HFFc6 (cell line): ENCODE data around the gene CD58. TPM values are rescaled to one million over a fixed set of nuclear protein-coding genes. Genes with fewer than 3 reads are reported as not detected.
"Not testable (repeated sequence)": the region's sequence is repeated elsewhere in the genome, so short reads cannot be mapped to it uniquely, and the experiment has no call there.

Experiments
- DNase-seq: peaks from one replicate; pipeline ENCODE4 v3.0.0-alpha.2; 2018
- H3K27ac Mint-ChIP-seq: 2 replicates; pipeline ENCODE4 v1.8.0; 2020; ENCODE audit warnings: mild to moderate bottlenecking, mixed read lengths
- H3K27me3 Mint-ChIP-seq: 2 replicates; pipeline ENCODE4 v1.8.0; 2021; ENCODE audit warnings: mild to moderate bottlenecking, moderate library complexity, mixed read lengths; ENCODE audit not compliant: insufficient read depth
- H3K36me3 Mint-ChIP-seq: 2 replicates; pipeline ENCODE4 v1.8.0; 2021; ENCODE audit warnings: low read depth, mixed read lengths
- H3K4me1 Mint-ChIP-seq: 2 replicates; pipeline ENCODE4 v1.8.0; 2020; ENCODE audit warnings: low read depth, mixed read lengths
- H3K4me3 Mint-ChIP-seq: 2 replicates; pipeline ENCODE4 v1.8.0; 2020; ENCODE audit warnings: mild to moderate bottlenecking, moderate library complexity, mixed read lengths
- H3K9me3 Mint-ChIP-seq: 2 replicates; pipeline ENCODE4 v1.8.0; 2020; ENCODE audit warnings: mild to moderate bottlenecking, mixed read lengths
- CTCF ChIP-seq: fragments of 200-600 bp; sonication (generic); IDR thresholded peaks from 2 replicates; pipeline ENCODE4 v1.5.0; 2021; ENCODE audit warnings: antibody characterized with exemption, mild to moderate bottlenecking
- long read RNA-seq: library from polyadenylated mRNA; unstranded; transcript quantifications from one replicate; pipeline ENCODE4 v2.0.0, GENCODE V29; 2019
- total RNA-seq, 6 experiments: library from RNA; stranded (reverse); fragmentation: NEBNext Ultra II Directional; extraction: Animal tissue kit (Norgen Biotek cat#: 25700); gene quantifications; 2 replicates in 1 of 6; 3 replicates in 5 of 6; pipeline ENCODE4 v1.2.3, GENCODE V29; 2021

Gene CD58, protein sequence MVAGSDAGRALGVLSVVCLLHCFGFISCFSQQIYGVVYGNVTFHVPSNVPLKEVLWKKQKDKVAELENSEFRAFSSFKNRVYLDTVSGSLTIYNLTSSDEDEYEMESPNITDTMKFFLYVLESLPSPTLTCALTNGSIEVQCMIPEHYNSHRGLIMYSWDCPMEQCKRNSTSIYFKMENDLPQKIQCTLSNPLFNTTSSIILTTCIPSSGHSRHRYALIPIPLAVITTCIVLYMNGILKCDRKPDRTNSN
- total RNA-seq = 1 to 10 TPM; 6.6 to 9.5 (median 8.5) TPM
- long read RNA-seq, transcript CD58-202 (6 exons, 1,098 nt) = major isoform, 10 of 19 reads
- long read RNA-seq, transcript CD58-201 (4 exons, 892 nt) = minor isoform, 7 of 19 reads
- long read RNA-seq, partial matches to known transcripts = 0 of 19 reads
- long read RNA-seq, other reads (novel, unspliced or antisense) = 1 of 19 reads

GRCh38 chr1:116570358-116571214 is at the start of gene CD58:
Gene CD58, minus strand, starts transcription at chr1:116571026. Its CDS starts 54 bp downstream, at chr1:116570972.
- peaks cover 9% of the 10 kb centered on the region for H3K27me3 Mint-ChIP-seq
- no peaks in the 10 kb centered on the region for H3K9me3 Mint-ChIP-seq
- peak; percentile 82 for TF ChIP-seq CTCF
- H3K36me3 Mint-ChIP-seq = no peaks in the 10 kb centered on the region; the same call in 1 of the 2 replicates
- peak within 1 kb of the TSS; percentile 84 for H3K27ac Mint-ChIP-seq
- H3K4me1 Mint-ChIP-seq = peaks cover 67% of the 10 kb centered on the region
- DNase-seq = peak; percentile 69
- H3K4me3 Mint-ChIP-seq = peak within 1 kb of the TSS; percentile 87

- H3K27me3 Mint-ChIP-seq = peaks cover 21% of the 10 kb centered on the region
- DNase-seq, H3K36me3 Mint-ChIP-seq, H3K27ac Mint-ChIP-seq, H3K4me1 Mint-ChIP-seq, H3K4me3 Mint-ChIP-seq, H3K9me3 Mint-ChIP-seq: not testable (repeated sequence)
These were observed 49.6 kb upstream of the CD58 start for GRCh38 chr1:116620392-116620791.

DNA sequence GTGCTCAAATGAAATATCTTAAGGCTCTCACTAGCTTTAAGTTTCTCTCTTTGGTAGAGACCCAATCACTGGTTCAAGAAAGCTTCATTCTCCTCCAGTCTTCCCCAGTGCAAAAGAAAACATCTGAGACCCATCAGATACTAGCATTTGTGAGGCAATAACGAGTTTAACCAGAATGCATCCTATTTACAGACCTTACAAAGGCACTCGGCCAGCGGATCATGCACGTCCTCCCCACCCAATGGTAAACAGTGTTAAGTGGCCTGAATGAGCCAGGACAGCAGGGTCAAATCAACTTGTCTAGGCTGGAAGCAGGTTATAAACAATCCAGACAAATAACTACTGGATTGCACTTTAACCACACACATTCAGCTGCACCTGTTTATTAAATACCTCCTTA is 48.3 kb upstream of the CD58 start:
- DNase-seq, H3K9me3 Mint-ChIP-seq, H3K27ac Mint-ChIP-seq, H3K36me3 Mint-ChIP-seq, H3K4me1 Mint-ChIP-seq, H3K4me3 Mint-ChIP-seq: not testable (repeated sequence)
- H3K27me3 Mint-ChIP-seq = peaks cover 16% of the 10 kb centered on the region

DNA sequence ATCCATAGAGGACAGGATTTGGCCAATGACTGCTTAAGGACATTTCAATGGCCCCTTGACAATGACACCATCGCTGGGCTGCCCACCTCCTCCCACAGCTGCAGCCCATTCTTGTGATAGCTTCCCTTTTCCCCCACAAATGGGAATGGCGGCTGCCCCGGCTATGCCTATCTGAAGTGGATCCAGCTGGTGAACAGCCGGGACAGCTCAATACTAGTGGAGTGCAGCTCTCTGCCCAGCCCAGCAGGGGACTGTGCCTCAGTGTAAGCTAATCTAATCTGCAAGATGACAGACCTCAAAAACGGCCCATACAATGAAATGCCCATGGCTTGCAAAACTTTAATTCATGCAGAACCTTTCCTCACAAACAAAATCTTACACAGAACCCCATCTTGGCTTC is 47.0 kb upstream of the CD58 start:
- not testable (repeated sequence) for H3K4me1 Mint-ChIP-seq, H3K4me3 Mint-ChIP-seq, H3K27ac Mint-ChIP-seq, H3K36me3 Mint-ChIP-seq, H3K9me3 Mint-ChIP-seq, DNase-seq
- peaks cover 16% of the 10 kb centered on the region for H3K27me3 Mint-ChIP-seq

DNA sequence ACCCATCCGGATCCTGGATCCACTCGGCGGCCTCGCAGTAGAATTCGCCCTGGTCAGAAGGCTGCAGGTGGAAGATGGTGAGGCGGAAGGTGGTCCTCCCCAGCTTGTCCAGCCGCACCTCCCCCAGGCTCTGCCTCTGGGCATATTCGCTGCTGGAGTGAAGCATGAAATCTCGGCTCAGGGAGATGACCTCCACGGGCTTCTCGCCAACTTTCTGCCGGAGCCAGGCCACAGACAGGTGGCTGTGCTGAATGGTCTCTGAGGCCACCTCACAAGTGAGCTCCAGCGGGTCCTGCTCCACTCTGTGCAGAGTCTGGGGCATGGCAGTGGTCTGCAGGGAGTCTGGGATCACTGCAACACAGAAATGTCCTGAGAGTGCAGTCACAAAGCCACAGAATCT is 43.0 kb upstream of the CD58 start:
- not testable (repeated sequence) for H3K4me1 Mint-ChIP-seq, H3K27ac Mint-ChIP-seq, H3K9me3 Mint-ChIP-seq, DNase-seq, H3K4me3 Mint-ChIP-seq, H3K36me3 Mint-ChIP-seq
- peaks cover 19% of the 10 kb centered on the region for H3K27me3 Mint-ChIP-seq

GRCh38 chr1:116609801-116610371 is 39.1 kb upstream of the CD58 start:
- not testable (repeated sequence) for H3K4me1 Mint-ChIP-seq, H3K4me3 Mint-ChIP-seq, H3K27ac Mint-ChIP-seq, DNase-seq, H3K36me3 Mint-ChIP-seq, H3K9me3 Mint-ChIP-seq
- H3K27me3 Mint-ChIP-seq = peaks cover 21% of the 10 kb centered on the region

- H3K4me1 Mint-ChIP-seq = not testable (repeated sequence)
These were observed 38.0 kb upstream of the CD58 start for GRCh38 chr1:116608841-116609240.

DNA sequence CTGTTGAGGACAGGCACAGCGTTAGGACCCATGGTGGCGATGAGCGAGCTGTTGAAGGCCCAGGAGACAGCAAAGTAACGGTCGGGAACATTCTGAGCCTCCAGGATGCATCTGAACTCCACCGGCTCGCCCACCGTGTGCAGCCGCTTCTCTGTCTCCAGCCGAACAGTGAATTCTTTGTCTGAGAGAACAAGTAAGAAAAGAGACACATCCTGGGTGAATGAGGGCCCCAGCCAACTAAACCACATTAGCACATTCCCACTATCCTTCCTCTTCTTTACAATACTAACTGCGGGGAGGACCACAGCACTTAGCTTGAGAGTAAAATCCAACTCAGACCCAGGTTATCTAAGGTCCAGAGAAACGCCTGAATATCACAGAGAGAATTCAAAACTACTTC is 37.3 kb upstream of the CD58 start:
- H3K27ac Mint-ChIP-seq, H3K36me3 Mint-ChIP-seq, H3K4me1 Mint-ChIP-seq, DNase-seq, H3K4me3 Mint-ChIP-seq, H3K9me3 Mint-ChIP-seq: not testable (repeated sequence)
- H3K27me3 Mint-ChIP-seq = peaks cover 28% of the 10 kb centered on the region

More at GRCh38 chr1:116608841-116609240, 38.0 kb upstream of the CD58 start:
- H3K27ac Mint-ChIP-seq, H3K9me3 Mint-ChIP-seq, DNase-seq, H3K4me3 Mint-ChIP-seq, H3K36me3 Mint-ChIP-seq: not testable (repeated sequence)
- peaks cover 23% of the 10 kb centered on the region for H3K27me3 Mint-ChIP-seq

DNA sequence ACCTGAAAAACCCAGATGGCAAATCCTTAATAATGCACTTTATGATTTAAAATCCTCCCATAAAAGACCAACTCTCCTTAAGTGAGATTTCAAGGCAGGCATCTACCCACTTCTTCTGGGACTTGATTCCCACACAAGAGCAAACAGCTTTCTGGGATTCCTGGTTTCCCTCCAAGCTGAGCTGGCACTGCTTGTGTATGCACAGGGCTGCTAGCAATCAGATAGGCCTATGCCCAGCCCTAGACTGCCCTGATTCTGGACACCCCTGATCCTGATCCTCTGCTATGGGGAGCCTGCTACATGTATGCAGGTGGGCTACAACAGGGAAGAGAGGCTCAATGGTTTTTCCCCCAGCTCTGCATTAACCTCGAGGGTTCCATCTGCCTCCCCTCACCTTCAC is 36.6 kb upstream of the CD58 start:
- peaks cover 28% of the 10 kb centered on the region for H3K27me3 Mint-ChIP-seq
- not testable (repeated sequence) for DNase-seq, H3K4me3 Mint-ChIP-seq, H3K36me3 Mint-ChIP-seq, H3K4me1 Mint-ChIP-seq, H3K9me3 Mint-ChIP-seq, H3K27ac Mint-ChIP-seq

GRCh38 chr1:116606067-116606466 is 35.2 kb upstream of the CD58 start:
- H3K27ac Mint-ChIP-seq, H3K36me3 Mint-ChIP-seq: not testable (repeated sequence)

More at GRCh38 chr1:116606067-116606466, 35.2 kb upstream of the CD58 start:
- not testable (repeated sequence) for DNase-seq, H3K4me1 Mint-ChIP-seq, H3K4me3 Mint-ChIP-seq, H3K9me3 Mint-ChIP-seq
- peaks cover 28% of the 10 kb centered on the region for H3K27me3 Mint-ChIP-seq
